Endothelial cell of hepatic sinusoid (primary cell): ENCODE data around the gene FBXW12.

Experiments used
- in situ Hi-C: cut with HindIII; loops from 2 replicates; pipeline ENCODE4 v1.10.0; 2017; ENCODE audit warnings: low sequenced_read_pairs

Gene FBXW12

GRCh38 chr3:48432411-48433371 lies 60.7 kb downstream of the FBXW12 start:
- in situ Hi-C loops = loop anchor here (10.0 kb wide), 1 partner anchor 208 kb away; the partner anchor contains the start of gene CAMP

- in situ Hi-C loops = loop anchor here (10.0 kb wide), 1 partner anchor 209 kb away; the partner anchor contains the start of gene CAMP
Measured at GRCh38 chr3:48433472-48434118, 61.6 kb downstream of the FBXW12 start.

- in situ Hi-C loops = loop anchor here (10.0 kb wide), 1 partner anchor 210 kb away; the partner anchor contains the start of gene CAMP
Measured at GRCh38 chr3:48434591-48435222, 62.7 kb downstream of the FBXW12 start.

- in situ Hi-C loops = loop anchor here (10.0 kb wide), 1 partner anchor 210 kb away; the partner anchor contains the start of gene CAMP
Measured at GRCh38 chr3:48435223-48435595, 63.2 kb downstream of the FBXW12 start.

GRCh38 chr3:48435774-48436476 lies 63.9 kb downstream of the FBXW12 start:
- in situ Hi-C loops = loop anchor here (10.0 kb wide), 1 partner anchor 211 kb away; the partner anchor contains the start of gene CAMP

GRCh38 chr3:48436477-48436787 lies 64.4 kb downstream of the FBXW12 start:
- in situ Hi-C loops = loop anchor here (10.0 kb wide), 1 partner anchor 212 kb away; the partner anchor contains the start of gene CAMP

GRCh38 chr3:48436855-48437254 lies 64.8 kb downstream of the FBXW12 start:
- in situ Hi-C loops = loop anchor here (10.0 kb wide), 1 partner anchor 212 kb away; the partner anchor contains the start of gene CAMP

- in situ Hi-C loops = loop anchor here (10.0 kb wide), 1 partner anchor 213 kb away; the partner anchor contains the start of gene CAMP
Measured at GRCh38 chr3:48437812-48438211, 65.8 kb downstream of the FBXW12 start.

GRCh38 chr3:48439820-48440589 lies 68.0 kb downstream of the FBXW12 start, which contains the start of the genes CCDC51 and TMA7:
CCDC51 (minus strand) TSS chr3:48440119; CDS start chr3:48435128, 4,991 bp downstream.
TMA7 (plus strand) TSS chr3:48440257; CDS start chr3:48440297, 40 bp downstream.
- in situ Hi-C loops = loop anchor here (10.0 kb wide), 1 partner anchor 215 kb away; the partner anchor contains the start of gene CAMP

- in situ Hi-C loops = no loop called here
Measured at GRCh38 chr3:48440590-48440958, 68.6 kb downstream of the FBXW12 start.

- in situ Hi-C loops = no loop called here
Measured at GRCh38 chr3:48441940-48442339, 69.9 kb downstream of the FBXW12 start.
